ENCODE data around the gene TBL1X. TPM values are rescaled to one million over a fixed set of nuclear protein-coding genes. Genes with fewer than 3 reads are reported as not detected.

The TBL1X gene
- total RNA-seq, 4 donors from 2014 or later = 25.3 to 54.1 (median 38.2) TPM

DNA sequence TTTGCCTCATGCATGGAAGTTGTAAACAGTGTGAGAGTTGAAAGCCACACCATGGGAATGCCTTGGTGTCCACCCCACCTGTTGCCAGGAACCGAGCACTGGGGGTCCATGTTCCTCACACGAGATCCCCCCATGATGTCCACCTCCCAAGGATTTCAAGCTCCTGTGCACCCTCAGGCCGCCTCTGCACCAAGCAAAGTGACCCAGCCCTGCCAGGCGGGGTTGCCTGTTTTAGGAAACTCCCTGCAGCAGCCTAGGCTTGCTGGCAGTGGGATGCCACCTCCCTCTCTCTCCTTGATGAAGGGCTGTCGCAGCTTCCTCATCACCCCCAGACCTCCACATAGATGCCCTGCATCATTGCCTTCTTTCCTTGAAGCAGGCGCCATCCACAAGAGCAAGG, 218.0 kb downstream of the TBL1X start:
- WGBS = 94% methylated on average over 3 of the region's 6 CpGs
- H3K4me3 ChIP-seq = no peak overlapping the region
- H3K27me3 ChIP-seq = no peaks in the 10 kb centered on the region
- H3K36me3 ChIP-seq = peaks cover 0 to 7% (median 1%) of the 10 kb centered on the region in 4 donors
- TF ChIP-seq POLR2A (IDR thresholded peaks at IDR 0.05; ENCODE audit: low read depth) (no peak), EP300 (IDR thresholded peaks at IDR 0.05) (no peak), POLR2AphosphoS5 (IDR thresholded peaks at IDR 0.05) (no peak)
- TF ChIP-seq, protein P1, sequence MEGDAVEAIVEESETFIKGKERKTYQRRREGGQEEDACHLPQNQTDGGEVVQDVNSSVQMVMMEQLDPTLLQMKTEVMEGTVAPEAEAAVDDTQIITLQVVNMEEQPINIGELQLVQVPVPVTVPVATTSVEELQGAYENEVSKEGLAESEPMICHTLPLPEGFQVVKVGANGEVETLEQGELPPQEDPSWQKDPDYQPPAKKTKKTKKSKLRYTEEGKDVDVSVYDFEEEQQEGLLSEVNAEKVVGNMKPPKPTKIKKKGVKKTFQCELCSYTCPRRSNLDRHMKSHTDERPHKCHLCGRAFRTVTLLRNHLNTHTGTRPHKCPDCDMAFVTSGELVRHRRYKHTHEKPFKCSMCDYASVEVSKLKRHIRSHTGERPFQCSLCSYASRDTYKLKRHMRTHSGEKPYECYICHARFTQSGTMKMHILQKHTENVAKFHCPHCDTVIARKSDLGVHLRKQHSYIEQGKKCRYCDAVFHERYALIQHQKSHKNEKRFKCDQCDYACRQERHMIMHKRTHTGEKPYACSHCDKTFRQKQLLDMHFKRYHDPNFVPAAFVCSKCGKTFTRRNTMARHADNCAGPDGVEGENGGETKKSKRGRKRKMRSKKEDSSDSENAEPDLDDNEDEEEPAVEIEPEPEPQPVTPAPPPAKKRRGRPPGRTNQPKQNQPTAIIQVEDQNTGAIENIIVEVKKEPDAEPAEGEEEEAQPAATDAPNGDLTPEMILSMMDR (IDR thresholded peaks at IDR 0.05) = no peak
- H3K27ac ChIP-seq (replicated peaks in 1 of 4) = no peak overlapping the region
- intact Hi-C loops (cut with DNase I) = loop anchor here (10.0 kb wide), 1 partner anchor 218 kb away; the partner anchor contains the start of gene TBL1X
- H3K4me1 ChIP-seq = peaks cover 0 to 9% (median 5%) of the 10 kb centered on the region in 4 donors
- no peaks in the 10 kb centered on the region for H3K9me3 ChIP-seq
- no peak for DNase-seq (ENCODE audit: extremely low spot score)

DNA sequence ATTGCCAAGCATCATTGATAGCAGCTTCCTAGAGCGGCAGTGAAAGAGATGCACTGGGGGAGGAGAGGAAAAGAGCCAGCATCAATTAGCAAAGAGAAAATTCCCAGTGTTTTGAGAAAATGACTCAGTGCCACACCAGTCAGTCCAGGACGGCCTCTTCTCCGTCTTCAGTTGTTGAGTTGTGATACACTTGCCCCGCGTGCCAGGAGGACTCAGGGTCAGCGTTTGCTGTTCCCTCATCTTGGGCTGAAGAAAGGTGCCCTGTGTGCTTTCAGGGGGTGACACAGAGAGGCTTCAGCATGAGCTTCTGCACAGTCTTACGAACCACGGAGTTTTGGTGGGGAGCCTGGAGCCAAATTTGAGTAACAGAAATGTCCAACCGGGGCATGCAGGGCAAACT, 218.5 kb downstream of the TBL1X start:
- no peak for DNase-seq (ENCODE audit: extremely low spot score)
- Histone ChIP-seq H3K27ac (replicated peaks in 1 of 4) (no peak overlapping the region), H3K36me3 (peaks cover 0 to 8% (median 3%) of the 10 kb centered on the region in 4 donors), H3K27me3 (no peaks in the 10 kb centered on the region), H3K9me3 (no peaks in the 10 kb centered on the region), H3K4me3 (no peak overlapping the region), H3K4me1 (peaks cover 0 to 9% (median 5%) of the 10 kb centered on the region in 4 donors)
- TF ChIP-seq POLR2A (IDR thresholded peaks at IDR 0.05; ENCODE audit: low read depth) (no peak), EP300 (IDR thresholded peaks at IDR 0.05) (no peak)
- intact Hi-C loops (cut with DNase I) = loop anchor here (10.0 kb wide), 1 partner anchor 219 kb away; the partner anchor contains the start of gene TBL1X
- 90% methylated on average over 9 of the region's 9 CpGs for WGBS

DNA sequence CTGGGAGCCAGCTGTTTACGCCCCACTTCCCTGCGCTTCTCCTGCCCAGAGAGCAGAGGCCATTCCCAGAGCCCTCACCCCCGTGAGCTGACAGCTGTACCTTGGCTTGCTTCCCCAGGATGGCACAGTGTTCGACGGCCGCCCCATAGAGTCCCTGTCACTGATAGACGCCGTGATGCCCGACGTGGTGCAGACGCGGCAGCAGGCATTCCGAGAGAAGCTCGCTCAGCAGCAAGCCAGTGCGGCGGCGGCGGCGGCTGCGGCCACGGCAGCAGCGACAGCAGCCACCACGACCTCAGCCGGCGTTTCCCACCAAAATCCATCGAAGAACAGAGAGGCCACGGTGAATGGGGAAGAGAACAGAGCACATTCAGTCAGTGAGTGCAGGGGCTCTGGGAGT, 223.0 kb downstream of the TBL1X start:
- no peak for DNase-seq (ENCODE audit: extremely low spot score)
- Histone ChIP-seq H3K27me3 (no peaks in the 10 kb centered on the region), H3K4me1 (peaks cover 0 to under 1% (median 0%) of the 10 kb centered on the region in 4 donors), H3K9me3 (no peaks in the 10 kb centered on the region), H3K27ac (replicated peaks in 1 of 4) (no peak overlapping the region), H3K36me3 (peaks cover 0 to 46% (median 25%) of the 10 kb centered on the region in 4 donors), H3K4me3 (no peak overlapping the region)
- TF ChIP-seq EP300 (IDR thresholded peaks at IDR 0.05) = no peak
- TF ChIP-seq POLR2AphosphoS5 (IDR thresholded peaks at IDR 0.05) = no peak
- TF ChIP-seq, protein P1 (IDR thresholded peaks at IDR 0.05) = no peak
- no peak for TF ChIP-seq POLR2A (IDR thresholded peaks at IDR 0.05; ENCODE audit: low read depth)
- intact Hi-C loops (cut with DNase I) = loop anchor here (10.0 kb wide), 1 partner anchor 223 kb away; the partner anchor contains the start of gene TBL1X
- 91% methylated on average over 18 of the region's 27 CpGs for WGBS

DNA sequence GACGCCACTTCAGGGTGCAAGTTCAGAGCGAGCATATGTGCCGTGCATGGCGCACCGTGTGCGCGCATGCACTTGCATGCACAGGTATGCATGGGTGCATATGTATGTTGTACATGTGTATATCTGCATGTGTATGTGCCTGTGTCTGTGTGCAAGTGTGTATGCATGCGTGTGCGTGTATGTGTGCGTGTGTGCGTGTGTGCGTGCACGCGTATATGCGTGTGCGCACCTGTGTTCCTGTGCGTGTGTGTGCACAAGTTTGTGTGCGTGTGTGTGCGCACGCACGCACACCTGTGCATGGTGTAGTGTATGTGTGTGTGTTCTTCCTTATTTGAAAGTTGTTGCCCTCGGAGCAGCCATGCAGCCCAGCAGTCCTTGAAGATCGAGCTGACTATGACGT, 224.0 kb downstream of the TBL1X start:
- 97% methylated on average over 17 of the region's 24 CpGs for WGBS
- TF ChIP-seq POLR2AphosphoS5 (IDR thresholded peaks at IDR 0.05) (no peak), POLR2A (IDR thresholded peaks at IDR 0.05; ENCODE audit: low read depth) (no peak), EP300 (IDR thresholded peaks at IDR 0.05) (no peak)
- TF ChIP-seq, protein P1 (IDR thresholded peaks at IDR 0.05) = no peak

DNA sequence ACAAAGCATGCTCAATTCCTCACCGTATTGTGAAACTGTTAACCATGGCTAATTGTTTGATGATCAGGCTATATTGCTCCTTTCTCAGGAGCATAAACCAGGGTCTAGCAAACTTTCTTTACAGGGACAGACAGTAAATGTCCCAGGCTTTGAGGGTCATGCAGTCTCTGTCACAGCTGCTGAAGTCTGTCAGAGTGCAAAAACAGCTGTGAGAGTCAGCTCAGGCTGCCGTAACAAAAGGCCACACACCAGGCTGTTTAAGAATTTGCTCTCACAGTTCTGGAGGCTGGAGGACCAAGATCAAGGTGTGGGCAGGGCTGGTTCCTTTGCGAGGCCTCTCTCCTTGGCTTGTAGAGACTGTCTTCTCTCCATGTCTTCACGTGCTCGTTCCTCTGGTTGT, 225.2 kb downstream of the TBL1X start:
- H3K27me3 ChIP-seq = no peaks in the 10 kb centered on the region
- H3K36me3 ChIP-seq = peaks cover 0 to 61% (median 34%) of the 10 kb centered on the region in 4 donors
- no peak overlapping the region for H3K4me3 ChIP-seq
- H3K4me1 ChIP-seq = no peaks in the 10 kb centered on the region
- no peak for DNase-seq (ENCODE audit: extremely low spot score)
- WGBS = 85% methylated on average over 5 of the region's 5 CpGs
- TF ChIP-seq POLR2A (IDR thresholded peaks at IDR 0.05; ENCODE audit: low read depth) (no peak), POLR2AphosphoS5 (IDR thresholded peaks at IDR 0.05) (no peak), EP300 (IDR thresholded peaks at IDR 0.05) (no peak)
- TF ChIP-seq, protein P1 (IDR thresholded peaks at IDR 0.05) = no peak
- intact Hi-C loops (cut with DNase I) = no loop called here
- no peaks in the 10 kb centered on the region for H3K9me3 ChIP-seq
- no peak overlapping the region for H3K27ac ChIP-seq (replicated peaks in 1 of 4)

More for the DNA sequence above, 224.0 kb downstream of the TBL1X start:
- Histone ChIP-seq H3K36me3 (peaks cover 0 to 56% (median 34%) of the 10 kb centered on the region in 4 donors), H3K4me1 (no peaks in the 10 kb centered on the region), H3K27me3 (no peaks in the 10 kb centered on the region), H3K4me3 (no peak overlapping the region), H3K27ac (replicated peaks in 1 of 4) (no peak overlapping the region), H3K9me3 (no peaks in the 10 kb centered on the region)
- no peak for DNase-seq (ENCODE audit: extremely low spot score)
- intact Hi-C loops (cut with DNase I) = loop anchor here (10.0 kb wide), 1 partner anchor 224 kb away; the partner anchor contains the start of gene TBL1X

Data from esophagus muscularis mucosa (tissue), 4 donors.